Skin of body (tissue), 2 donors: ENCODE data around the gene MMP20. TPM values are rescaled to one million over a fixed set of nuclear protein-coding genes. Genes with fewer than 3 reads are reported as not detected.

Experiments
- DNase-seq: peaks from one replicate; lab custom pipeline; 2025; lab: John Stamatoyannopoulos, UW
- total RNA-seq: library from RNA; depleted of rRNA; stranded (reverse); fragments of >200 nt; gene quantifications from one replicate; pipeline ENCODE4 v1.2.3, GENCODE V29; 2014

MMP20 gene
- total RNA-seq, 1 donor from 2014 or later: not detected

GRCh38 chr11:102592634-102593581 lies 32.2 kb downstream of the MMP20 start:
- no peak for DNase-seq

DNA sequence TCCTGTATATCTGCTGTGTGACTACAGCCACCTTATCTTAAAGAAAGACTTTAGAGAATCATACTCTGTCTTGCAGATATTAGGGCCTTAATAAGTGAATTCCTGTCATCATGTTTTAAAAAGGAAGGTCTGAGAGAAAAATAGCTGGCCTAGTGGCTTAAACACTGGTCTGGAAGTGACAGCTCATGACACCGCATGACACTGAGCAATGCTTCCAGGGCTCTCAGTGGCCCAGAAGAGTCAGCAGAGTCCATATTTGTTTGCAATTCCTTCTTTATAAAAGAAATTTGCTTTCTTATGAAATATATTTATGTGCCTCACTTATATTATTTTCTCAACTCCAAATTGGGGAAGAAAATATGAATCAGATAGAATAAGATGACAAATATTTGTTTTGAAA lies 33.0 kb downstream of the MMP20 start:
- DNase-seq: no peak

- no peak for DNase-seq
These were observed 33.9 kb downstream of the MMP20 start for GRCh38 chr11:102591160-102591718.

DNA sequence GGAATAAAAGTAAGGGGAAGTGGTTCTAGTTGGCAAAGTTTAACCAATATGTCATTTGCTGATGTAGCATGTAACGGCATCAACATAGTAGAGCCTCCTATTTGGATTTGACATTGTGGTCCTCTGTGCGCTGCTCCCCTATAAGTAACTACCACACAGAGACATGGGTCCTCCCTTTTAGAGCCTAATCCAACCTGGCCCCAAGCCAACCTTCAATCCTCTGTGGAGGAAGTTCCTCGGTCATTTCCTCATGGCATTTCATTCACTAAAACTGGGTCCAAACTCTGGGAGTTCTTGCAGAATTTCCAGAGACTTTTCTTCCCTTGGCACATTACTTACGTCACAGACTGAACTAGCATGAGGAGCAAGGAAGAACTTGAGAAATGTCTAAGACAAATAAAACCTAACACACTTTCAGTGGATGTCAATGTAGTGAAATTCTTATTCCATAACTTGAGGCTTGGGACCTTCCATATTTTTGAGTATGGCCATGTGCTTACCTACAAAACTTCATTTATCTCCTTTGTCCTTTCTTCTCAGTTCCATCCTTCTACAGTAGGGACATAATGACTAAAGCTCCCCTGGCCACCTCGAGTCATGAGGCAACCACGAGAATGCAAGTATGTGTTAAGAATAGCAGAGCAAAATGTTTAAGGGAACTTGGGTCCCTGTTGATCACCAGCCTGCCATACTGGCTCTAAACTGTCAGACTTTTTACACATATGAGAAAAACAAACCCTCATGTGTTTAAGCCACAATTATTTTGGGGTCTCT lies 34.7 kb downstream of the MMP20 start:
- DNase-seq: no peak

- no peak for DNase-seq
These were observed 36.1 kb downstream of the MMP20 start for GRCh38 chr11:102589047-102589459.

DNA sequence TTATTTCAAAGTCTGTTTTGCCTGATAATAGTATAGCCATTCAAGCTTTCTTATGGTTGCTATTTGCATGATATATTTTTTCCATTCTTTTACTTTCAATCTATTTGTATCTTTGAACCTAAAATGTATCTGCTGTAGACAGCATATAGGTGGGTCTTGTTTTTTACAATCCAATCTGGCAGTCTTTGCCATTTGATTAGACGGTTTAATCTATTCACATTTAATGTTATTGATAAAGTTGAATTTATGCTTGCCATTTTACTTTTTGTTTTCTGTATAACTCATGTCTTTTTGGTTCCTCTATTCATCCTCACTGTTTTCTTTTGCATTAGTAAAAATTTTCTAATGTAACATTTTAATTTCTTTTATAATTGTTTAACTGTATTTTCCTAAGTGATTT lies 37.4 kb downstream of the MMP20 start:
- DNase-seq: no peak

GRCh38 chr11:102583141-102583873 lies 41.8 kb downstream of the MMP20 start:
- no peak for DNase-seq

- DNase-seq: no peak
These were observed 43.0 kb downstream of the MMP20 start for GRCh38 chr11:102582140-102582539.

DNA sequence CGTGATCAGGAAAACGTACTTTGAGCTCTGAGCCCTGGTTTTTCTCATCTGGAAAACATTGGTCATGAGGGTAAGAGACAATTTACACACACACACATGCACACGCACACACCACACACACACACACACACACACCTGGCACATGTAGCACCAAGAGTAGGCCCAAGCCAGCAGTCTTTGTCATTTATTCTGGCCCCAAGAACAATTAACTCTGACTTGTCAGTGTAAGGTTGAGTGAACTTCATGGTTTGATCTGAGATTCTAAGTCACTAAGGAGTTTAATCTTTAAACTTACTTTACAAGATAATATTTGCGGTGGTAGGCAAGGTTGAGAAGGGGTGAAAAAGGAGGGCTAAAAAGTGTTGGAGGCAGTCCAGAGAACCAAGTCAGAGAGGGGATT lies 44.1 kb downstream of the MMP20 start:
- DNase-seq: no peak

- no peak for DNase-seq
These were observed 44.8 kb downstream of the MMP20 start for GRCh38 chr11:102580185-102580951.

GRCh38 chr11:102577723-102578122 lies 47.4 kb downstream of the MMP20 start:
- no peak for DNase-seq

GRCh38 chr11:102577182-102577581 lies 48.0 kb downstream of the MMP20 start:
- DNase-seq: no peak

DNA sequence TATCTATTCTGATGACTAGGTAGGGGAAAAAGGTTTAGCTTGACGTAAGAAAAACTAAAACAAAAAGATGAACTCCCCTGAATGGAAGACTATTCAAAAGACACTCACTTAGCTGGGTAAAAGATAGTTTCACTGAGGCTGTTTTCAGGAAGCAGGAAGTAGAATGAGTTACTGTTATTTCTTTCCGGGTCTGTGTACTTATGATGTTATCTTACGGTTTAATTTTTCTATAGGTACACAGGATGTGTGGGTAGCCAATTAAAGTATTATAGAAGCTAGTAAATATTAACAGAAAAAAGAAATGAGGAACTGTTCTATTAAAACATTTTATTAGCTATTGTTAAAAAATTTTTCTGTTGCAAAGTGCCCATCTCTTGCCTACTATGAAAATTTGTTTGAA lies 48.8 kb downstream of the MMP20 start:
- no peak for DNase-seq

GRCh38 chr11:102575012-102575411 lies 50.1 kb downstream of the MMP20 start:
- DNase-seq: no peak

DNA sequence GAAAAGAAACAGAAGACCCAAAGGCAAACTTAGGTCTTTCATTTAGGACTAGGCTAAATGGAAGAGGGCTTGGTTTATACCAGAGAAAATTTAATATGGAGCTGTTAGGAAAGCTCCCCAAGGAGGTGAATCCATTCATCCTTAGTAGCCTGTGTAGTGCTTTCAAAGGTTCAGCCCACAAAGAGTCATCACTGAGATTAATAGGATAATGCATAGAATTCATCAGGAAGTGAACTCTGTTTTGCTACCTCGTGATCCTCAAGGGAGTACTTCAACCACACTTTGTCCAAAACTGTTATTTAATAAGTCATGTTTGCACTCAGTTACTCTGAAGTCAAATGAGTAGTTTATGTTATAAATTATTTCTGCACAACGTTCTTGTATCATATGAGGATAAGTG lies 51.3 kb downstream of the MMP20 start:
- no peak for DNase-seq

GRCh38 chr11:102572554-102573220 lies 52.4 kb downstream of the MMP20 start:
- no peak for DNase-seq

GRCh38 chr11:102568851-102569250 lies 56.3 kb downstream of the MMP20 start:
- no peak for DNase-seq

GRCh38 chr11:102566112-102566511 lies 59.0 kb downstream of the MMP20 start:
- no peak for DNase-seq

GRCh38 chr11:102564110-102564509 lies 61.0 kb downstream of the MMP20 start:
- DNase-seq: no peak

DNA sequence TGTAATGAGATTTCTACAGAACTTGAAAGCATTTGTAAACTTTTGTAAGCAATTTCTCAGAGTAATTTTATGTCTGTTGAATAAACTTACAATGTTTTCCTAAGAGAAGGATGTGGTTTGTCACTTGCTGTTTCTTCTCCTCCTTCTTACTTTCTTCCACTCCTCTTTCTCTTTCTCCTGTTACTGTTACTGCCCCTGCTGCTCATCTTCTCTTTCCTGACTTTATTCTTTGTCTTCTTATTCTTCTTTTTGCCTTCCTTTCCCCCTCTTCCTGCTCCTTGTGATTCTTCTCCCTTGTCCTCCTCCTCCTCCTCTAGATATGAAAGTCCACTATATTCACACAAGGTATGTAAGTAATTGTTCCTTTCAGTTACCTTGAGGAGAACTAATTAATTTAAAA lies 63.5 kb downstream of the MMP20 start:
- DNase-seq: no peak
